GM18502 (cell line): ENCODE results near the gene SLC22A2.

ENCODE experiments used
- ATAC-seq: cut with Tn5 transposase; IDR thresholded peaks from one replicate; pipeline ENCODE4 v1.9.1; 2021; ENCODE audit warnings: mild to moderate bottlenecking; ENCODE audit not compliant: unreplicated experiment, poor library complexity

Gene SLC22A2

DNA sequence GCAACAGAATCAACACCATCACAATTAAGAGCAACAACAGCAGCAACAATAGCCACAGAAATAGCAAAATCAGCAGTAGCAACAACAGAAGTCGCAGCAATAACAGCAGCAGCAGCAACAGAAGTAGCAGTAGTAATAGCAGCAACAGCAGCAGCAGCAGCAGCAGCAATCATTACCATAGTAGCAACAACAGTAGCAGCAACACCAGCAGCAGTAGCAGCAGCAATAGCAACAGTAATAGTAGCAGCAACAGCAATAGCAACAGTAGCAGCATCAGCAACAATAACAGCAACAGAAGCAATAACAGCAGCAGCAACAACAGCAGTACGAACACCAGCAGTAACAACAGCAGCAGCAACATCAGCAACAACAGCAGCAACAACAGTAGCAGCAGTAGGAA is 39.8 kb downstream of the SLC22A2 start:
- no peak for ATAC-seq

DNA sequence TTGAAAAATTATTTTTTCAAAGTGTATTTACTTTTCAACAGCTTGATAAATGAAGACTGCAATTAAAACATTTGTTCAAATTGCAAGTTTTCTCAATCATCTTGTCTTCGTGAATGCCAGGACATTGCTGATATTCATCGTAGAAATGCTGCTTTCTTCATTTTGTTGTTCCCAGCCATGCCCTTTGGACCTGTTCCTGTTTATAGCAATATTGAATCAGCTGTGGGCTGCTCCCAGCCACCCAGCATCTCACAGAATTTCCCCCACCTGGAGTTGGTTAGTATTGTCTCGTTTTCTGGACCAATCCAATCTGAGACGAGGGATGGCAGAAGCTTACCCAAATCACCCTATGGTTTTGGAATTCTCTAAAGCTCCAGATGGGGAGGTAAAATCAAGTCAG is 40.8 kb downstream of the SLC22A2 start:
- no peak for ATAC-seq

GRCh38 chr6:160217073-160217472 is 41.5 kb downstream of the SLC22A2 start:
- ATAC-seq, result no peak

DNA sequence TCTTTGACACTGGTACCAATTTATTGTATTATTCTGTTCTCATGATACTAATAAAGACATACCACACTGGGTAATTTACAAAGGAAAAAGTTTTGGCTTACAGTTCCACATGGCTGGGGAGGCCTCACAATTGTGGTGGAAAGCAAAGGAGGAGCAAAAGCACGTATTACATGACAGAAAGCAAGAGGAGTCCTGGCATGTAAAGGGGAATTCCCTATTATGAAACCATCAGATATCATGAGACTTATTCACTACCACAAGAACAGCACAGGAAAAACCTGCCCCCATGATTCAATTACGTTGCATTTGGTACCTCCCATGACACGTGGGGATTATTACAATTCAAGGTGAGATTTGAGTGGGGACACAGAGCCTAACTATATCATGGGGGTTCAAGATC is 43.4 kb downstream of the SLC22A2 start:
- no peak for ATAC-seq

DNA sequence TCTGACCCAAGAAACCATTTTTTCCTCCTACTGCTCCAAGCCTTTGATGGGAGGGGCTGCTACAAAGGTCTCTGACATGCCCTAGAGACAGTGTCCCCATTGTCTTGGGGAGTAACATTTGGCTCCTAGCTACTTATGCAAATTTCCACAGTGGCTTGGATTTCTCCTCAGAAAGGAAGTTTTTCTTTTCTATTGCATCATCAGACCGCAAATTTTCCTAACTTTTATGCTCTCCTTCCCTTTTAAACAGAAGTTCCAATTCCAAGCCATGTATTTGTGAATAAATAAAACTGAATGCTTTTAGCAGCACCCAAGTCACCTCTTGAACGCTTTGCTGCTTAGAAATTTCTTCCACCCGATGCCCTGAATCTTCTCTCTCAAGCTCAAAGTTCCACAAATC is 51.0 kb downstream of the SLC22A2 start:
- no peak for ATAC-seq

GRCh38 chr6:160204710-160205109 is 53.9 kb downstream of the SLC22A2 start:
- no peak for ATAC-seq

- no peak for ATAC-seq
Observed at GRCh38 chr6:160203953-160204352, 54.7 kb downstream of the SLC22A2 start.

DNA sequence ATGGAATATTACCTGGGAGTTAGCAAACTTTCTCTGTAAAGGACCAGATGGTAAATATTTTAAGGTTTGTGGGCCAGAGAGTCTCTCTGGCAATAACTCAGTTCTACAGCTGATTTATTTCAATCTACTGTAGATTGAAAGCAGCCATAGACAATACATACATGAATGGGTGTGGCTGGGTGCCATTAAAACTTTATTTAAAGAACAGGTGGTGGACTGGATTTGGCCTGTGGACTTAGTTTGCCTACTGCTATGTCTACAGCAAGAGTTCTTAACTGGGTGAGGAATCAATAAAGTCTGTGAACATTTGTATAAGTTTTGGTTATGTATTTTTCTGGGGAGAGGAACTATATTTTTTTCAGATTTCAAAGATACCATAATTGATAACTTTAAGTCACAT is 55.1 kb downstream of the SLC22A2 start:
- ATAC-seq, result no peak

DNA sequence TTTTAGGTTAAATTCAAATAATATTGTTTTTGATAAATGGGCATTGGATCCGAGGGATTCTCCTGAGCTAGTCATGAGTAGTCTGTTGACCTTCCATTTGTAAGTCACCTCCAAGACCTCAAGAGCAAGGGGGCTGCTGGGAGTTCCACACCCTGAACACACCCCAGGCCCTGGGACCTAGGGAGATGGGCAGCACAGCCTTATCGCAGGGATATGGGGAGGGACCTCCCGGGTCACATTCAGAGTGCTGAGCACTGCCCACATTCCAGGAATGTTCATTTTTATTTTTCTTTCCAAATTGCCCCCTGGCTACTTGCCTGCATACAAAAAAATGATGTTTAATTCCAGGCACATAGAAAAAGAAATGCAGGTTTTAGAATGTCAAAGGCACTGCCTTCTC is 55.5 kb downstream of the SLC22A2 start:
- no peak for ATAC-seq

GRCh38 chr6:160202411-160202810 is 56.2 kb downstream of the SLC22A2 start:
- no peak for ATAC-seq

DNA sequence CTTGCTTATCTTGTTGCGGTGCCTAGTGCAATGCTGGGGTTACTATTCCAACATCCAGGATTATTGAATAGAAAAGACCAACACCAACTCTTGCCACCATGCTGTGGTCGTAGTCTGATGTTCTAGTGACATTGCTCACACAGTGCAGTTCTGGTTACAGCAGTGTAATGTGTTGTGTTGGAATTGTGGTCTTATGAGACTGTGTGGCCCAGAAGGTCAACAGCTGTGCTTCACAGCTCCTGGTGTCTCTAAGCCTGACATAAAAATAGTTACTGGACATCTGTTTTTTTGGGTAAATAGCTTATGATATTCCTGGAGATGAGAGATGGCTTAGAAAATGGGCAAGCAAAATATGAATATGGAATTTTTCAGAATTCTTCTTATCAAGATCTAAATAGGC is 57.6 kb downstream of the SLC22A2 start:
- no peak for ATAC-seq

DNA sequence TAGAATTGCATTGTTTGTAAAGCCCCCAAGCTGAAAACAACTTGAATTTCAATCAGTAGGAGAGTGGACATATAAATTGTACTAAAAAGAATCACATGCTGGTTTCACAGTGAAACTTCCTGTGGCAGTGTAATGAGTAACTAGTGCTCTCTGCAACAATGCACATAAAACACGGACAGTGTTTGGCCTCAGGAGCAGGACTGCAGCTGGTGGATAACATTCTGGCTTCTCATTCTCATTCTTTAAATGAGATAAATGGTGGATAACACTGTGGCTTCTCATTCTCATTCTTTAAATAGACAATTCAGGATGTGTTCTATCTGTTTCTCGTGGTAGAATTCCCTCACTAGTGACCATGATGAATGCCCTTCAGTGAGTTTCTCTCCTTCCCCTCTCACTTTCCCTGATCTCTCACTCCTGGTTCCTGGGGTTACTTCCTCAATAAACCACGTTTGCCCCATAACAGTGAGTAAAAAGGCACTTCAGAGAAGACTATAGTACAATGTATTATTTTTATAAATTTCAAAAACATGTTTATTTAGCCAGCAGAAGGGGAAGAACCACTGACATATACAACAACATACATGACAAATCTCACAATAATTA is 59.9 kb downstream of the SLC22A2 start:
- ATAC-seq, result peak; percentile 64

DNA sequence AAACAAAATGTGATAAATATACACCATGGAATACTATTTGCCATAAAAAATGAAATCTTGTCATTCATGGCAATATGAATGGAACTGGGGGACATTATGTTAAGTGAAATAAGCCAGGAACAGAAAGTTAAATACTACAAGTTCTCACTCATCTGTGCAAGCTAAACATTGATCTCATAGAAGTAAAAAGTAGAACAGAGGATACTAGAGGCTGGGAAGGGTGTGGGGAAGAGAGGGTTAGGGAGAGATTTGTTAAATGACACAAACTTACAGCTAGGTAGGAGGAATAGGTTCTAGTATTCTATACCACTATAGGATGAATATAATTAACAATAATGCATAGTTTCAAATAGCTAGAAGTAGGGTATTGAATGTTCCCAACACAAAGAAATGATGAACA is 61.0 kb downstream of the SLC22A2 start:
- no peak for ATAC-seq

DNA sequence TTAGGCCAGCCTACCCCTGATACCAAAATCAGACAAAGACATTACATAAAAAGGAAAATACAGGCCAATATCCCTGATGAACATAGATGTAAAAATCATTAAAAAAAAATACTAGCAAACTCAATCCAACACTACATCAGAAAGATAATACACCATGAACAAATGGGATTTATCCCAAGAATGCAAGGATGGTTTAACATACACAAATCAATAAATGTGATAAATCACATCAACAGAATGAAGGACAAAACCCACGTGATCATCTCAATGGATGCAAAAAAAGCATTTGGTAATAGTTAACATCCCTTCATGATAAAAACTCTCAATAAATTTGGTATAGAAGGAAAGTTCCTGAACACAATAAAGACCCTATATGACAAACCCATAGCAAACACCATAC is 63.8 kb downstream of the SLC22A2 start:
- no peak for ATAC-seq

DNA sequence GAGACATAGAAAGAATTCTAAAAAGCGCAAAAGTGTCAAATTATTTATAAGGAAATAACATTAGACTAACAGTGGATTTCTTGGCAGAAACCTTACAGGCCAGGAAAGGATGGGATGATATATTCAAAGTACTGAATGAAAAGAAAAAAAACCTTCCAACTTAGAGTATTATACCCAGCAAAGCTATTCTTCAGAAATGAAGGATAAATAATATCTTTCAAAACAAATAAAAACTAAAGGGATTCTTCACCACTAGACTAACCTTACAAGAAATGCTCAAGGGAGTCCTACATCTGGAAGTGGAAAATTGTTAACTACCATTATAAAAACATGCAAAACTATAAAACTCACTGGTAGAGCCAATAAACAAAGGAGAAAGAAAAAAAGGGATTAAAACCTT is 65.8 kb downstream of the SLC22A2 start:
- ATAC-seq, result no peak

- no peak for ATAC-seq
Observed at GRCh38 chr6:160190973-160191372, 67.6 kb downstream of the SLC22A2 start.

DNA sequence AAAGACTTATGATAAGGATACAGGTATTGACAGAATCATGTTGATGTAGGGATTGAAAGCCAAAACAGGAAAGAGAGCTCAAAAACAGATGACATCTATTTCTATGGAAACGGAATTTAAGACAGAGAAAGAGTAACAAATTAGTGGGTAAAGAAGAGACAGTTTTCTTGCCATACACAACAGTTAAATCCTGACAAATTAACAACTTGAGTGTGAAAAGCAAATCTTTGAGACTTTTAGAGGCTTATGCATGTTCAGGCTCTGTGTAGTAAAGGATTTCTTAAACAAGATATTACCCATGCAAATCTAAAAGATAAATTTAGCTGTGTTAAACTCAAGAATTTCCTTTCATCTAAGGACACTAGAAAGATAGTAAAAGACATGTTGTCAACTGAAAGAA is 68.5 kb downstream of the SLC22A2 start:
- ATAC-seq, result no peak

- no peak for ATAC-seq
Observed at GRCh38 chr6:160188773-160189172, 69.8 kb downstream of the SLC22A2 start.

DNA sequence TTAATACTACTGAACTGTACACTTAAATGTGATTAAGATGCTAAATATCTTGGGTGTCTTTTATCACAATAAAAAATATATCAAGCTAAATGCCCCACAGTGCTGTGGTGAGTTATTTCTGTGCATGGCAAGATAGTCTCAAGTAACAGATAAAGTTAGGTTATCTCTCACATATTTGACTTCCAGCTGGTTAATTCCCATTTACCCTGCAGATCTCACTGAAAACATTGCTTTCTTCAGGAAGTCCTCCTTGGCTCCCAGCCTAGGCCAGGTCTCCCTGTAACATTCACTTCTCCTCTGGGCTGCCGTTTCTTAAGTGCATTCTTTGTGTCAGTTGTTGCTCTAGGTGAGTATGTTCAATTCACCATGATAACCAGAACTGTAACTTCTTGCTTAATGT is 77.9 kb downstream of the SLC22A2 start:
- no peak for ATAC-seq

DNA sequence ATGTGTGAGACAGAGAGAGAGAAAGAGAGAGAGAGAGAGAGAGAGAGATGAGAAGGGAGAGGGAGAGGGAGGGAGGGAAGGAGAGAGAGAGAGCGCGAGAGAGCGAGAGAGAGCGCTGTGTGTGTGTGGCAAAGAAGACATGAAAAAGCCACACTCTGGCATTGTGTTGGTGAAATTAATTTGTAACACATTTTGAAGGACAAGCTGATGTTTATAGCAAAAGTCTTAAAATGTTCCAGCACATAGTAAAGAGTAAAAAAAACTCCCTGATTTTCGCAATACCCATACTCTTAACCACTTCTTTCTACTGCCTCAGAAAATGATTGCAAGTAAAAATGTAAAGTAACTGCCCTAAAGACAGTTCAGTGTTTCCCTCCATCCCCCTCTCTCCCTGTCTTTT is 80.3 kb downstream of the SLC22A2 start:
- no peak for ATAC-seq

GRCh38 chr6:160177220-160177619 is 81.4 kb downstream of the SLC22A2 start:
- ATAC-seq, result no peak

GRCh38 chr6:160174681-160175080 is 83.9 kb downstream of the SLC22A2 start:
- ATAC-seq, result no peak
